ENCODE data around the gene RPS6KB2.

- TF ChIP-seq POLR2AphosphoS5 (IDR thresholded peaks at IDR 0.05; ENCODE audit: insufficient read depth, low read depth, low read length) (peak; percentile 87), EZH2 (IDR thresholded peaks at IDR 0.05; ENCODE audit: borderline replicate concordance, low read depth, low read length, severe bottlenecking) (no peak), POLR2A (IDR thresholded peaks at IDR 0.05; ENCODE audit: low read depth, low read length) (peak; percentile 76), FOS (IDR thresholded peaks at IDR 0.05; ENCODE audit: borderline replicate concordance, insufficient read depth, low read length) (no peak), MYC (IDR thresholded peaks at IDR 0.05; ENCODE audit: low read depth, low read length) (no peak), GATA2 (IDR thresholded peaks at IDR 0.05; ENCODE audit: insufficient read depth, insufficient read length, low read depth, low read length) (no peak), MAX (IDR thresholded peaks at IDR 0.05; ENCODE audit: insufficient read depth, insufficient read length) (no peak), JUN (IDR thresholded peaks at IDR 0.05; ENCODE audit: borderline replicate concordance, insufficient read depth, insufficient read length, low read depth) (no peak)
- TF ChIP-seq, protein P1, sequence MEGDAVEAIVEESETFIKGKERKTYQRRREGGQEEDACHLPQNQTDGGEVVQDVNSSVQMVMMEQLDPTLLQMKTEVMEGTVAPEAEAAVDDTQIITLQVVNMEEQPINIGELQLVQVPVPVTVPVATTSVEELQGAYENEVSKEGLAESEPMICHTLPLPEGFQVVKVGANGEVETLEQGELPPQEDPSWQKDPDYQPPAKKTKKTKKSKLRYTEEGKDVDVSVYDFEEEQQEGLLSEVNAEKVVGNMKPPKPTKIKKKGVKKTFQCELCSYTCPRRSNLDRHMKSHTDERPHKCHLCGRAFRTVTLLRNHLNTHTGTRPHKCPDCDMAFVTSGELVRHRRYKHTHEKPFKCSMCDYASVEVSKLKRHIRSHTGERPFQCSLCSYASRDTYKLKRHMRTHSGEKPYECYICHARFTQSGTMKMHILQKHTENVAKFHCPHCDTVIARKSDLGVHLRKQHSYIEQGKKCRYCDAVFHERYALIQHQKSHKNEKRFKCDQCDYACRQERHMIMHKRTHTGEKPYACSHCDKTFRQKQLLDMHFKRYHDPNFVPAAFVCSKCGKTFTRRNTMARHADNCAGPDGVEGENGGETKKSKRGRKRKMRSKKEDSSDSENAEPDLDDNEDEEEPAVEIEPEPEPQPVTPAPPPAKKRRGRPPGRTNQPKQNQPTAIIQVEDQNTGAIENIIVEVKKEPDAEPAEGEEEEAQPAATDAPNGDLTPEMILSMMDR (IDR thresholded peaks at IDR 0.05; ENCODE audit: extremely low read depth in 1 of 2, insufficient read depth in 1 of 2, low read depth in 1 of 2, low read length in 2 of 2), result no peak
Observed at GRCh38 chr11:67464411-67465188, 36.3 kb downstream of the RPS6KB2 start.

All from endothelial cell of umbilical vein (primary cell).